ENCODE data around the gene GLI3. TPM values are rescaled to one million over a fixed set of nuclear protein-coding genes. Genes with fewer than 3 reads are reported as not detected.

Gene GLI3
- total RNA-seq, 2 donors from 2014 or later = 3.4 to 6.6 TPM

GRCh38 chr7:41976411-41976810, 260.6 kb downstream of the GLI3 start:
- Histone ChIP-seq H3K4me1 (ENCODE audit: control insufficient read depth in 1 of 2, low read depth in 2 of 2) (peaks cover 4 to 12% of the 10 kb centered on the region in 2 donors), H3K27ac (no peak overlapping the region), H3K4me3 (no peak overlapping the region), H3K27me3 (replicated peaks; ENCODE audit: insufficient read depth) (no peaks in the 10 kb centered on the region), H3K9me3 (no peaks in the 10 kb centered on the region), H3K36me3 (no peaks in the 10 kb centered on the region)
- DNase-seq (ENCODE audit: low spot score) (no peak), ATAC-seq (ENCODE audit: insufficient number of reproducible peaks, low FRiP score, low read depth) (no peak)
- no peak for TF ChIP-seq CTCF (IDR thresholded peaks at IDR 0.05)

GRCh38 chr7:41975849-41976248, 261.2 kb downstream of the GLI3 start:
- no peak overlapping the region for H3K27ac ChIP-seq
- no peaks in the 10 kb centered on the region for H3K36me3 ChIP-seq
- no peaks in the 10 kb centered on the region for H3K9me3 ChIP-seq
- DNase-seq (ENCODE audit: low spot score) (no peak), ATAC-seq (ENCODE audit: insufficient number of reproducible peaks, low FRiP score, low read depth) (no peak)
- peaks cover 4 to 12% of the 10 kb centered on the region in 2 donors for H3K4me1 ChIP-seq (ENCODE audit: control insufficient read depth in 1 of 2, low read depth in 2 of 2)
- no peak for TF ChIP-seq CTCF (IDR thresholded peaks at IDR 0.05)
- H3K4me3 ChIP-seq = no peak overlapping the region
- H3K27me3 ChIP-seq (replicated peaks; ENCODE audit: insufficient read depth) = no peaks in the 10 kb centered on the region

GRCh38 chr7:41974870-41975557, 262.0 kb downstream of the GLI3 start:
- no peak for DNase-seq (ENCODE audit: low spot score)
- no peak for ATAC-seq (ENCODE audit: insufficient number of reproducible peaks, low FRiP score, low read depth)
- no peaks in the 10 kb centered on the region for H3K27me3 ChIP-seq (replicated peaks; ENCODE audit: insufficient read depth)
- H3K27ac ChIP-seq = no peak overlapping the region
- no peaks in the 10 kb centered on the region for H3K9me3 ChIP-seq
- peaks cover 4 to 12% of the 10 kb centered on the region in 2 donors for H3K4me1 ChIP-seq (ENCODE audit: control insufficient read depth in 1 of 2, low read depth in 2 of 2)
- H3K36me3 ChIP-seq = no peaks in the 10 kb centered on the region
- no peak for TF ChIP-seq CTCF (IDR thresholded peaks at IDR 0.05)
- no peak overlapping the region for H3K4me3 ChIP-seq

- no peak for TF ChIP-seq CTCF (IDR thresholded peaks at IDR 0.05)
- peaks cover 4 to 12% of the 10 kb centered on the region in 2 donors for H3K4me1 ChIP-seq (ENCODE audit: control insufficient read depth in 1 of 2, low read depth in 2 of 2)
- no peak for ATAC-seq (ENCODE audit: insufficient number of reproducible peaks, low FRiP score, low read depth)
- H3K27me3 ChIP-seq (replicated peaks; ENCODE audit: insufficient read depth) = no peaks in the 10 kb centered on the region
- no peak for DNase-seq (ENCODE audit: low spot score)
- H3K4me3 ChIP-seq = no peak overlapping the region
- no peaks in the 10 kb centered on the region for H3K36me3 ChIP-seq
- no peak overlapping the region for H3K27ac ChIP-seq
- H3K9me3 ChIP-seq = no peaks in the 10 kb centered on the region
These were observed 263.7 kb downstream of the GLI3 start for GRCh38 chr7:41973202-41973730.

- no peaks in the 10 kb centered on the region for H3K36me3 ChIP-seq
- TF ChIP-seq CTCF (IDR thresholded peaks at IDR 0.05) = no peak
These were observed 264.2 kb downstream of the GLI3 start for GRCh38 chr7:41972776-41973175.

More at GRCh38 chr7:41972776-41973175, 264.2 kb downstream of the GLI3 start:
- Histone ChIP-seq H3K9me3 (no peaks in the 10 kb centered on the region), H3K4me3 (no peak overlapping the region), H3K27ac (no peak overlapping the region), H3K27me3 (replicated peaks; ENCODE audit: insufficient read depth) (no peaks in the 10 kb centered on the region), H3K4me1 (ENCODE audit: control insufficient read depth in 1 of 2, low read depth in 2 of 2) (peaks cover 4 to 12% of the 10 kb centered on the region in 2 donors)
- DNase-seq (ENCODE audit: low spot score) (no peak), ATAC-seq (ENCODE audit: insufficient number of reproducible peaks, low FRiP score, low read depth) (no peak)

Data from thoracic aorta (tissue), 2 donors.